Fibroblast of skin of scalp (primary cell): ENCODE results near the gene RSBN1.

Experiments used
- DNase-seq: peaks from one replicate; pipeline ENCODE4 v3.0.0-alpha.2; 2013

The RSBN1 gene

GRCh38 chr1:113811156-113811887, 954 bp downstream of the RSBN1 start:
- no peak for DNase-seq

GRCh38 chr1:113809670-113810602, 2.3 kb downstream of the RSBN1 start:
- no peak for DNase-seq

GRCh38 chr1:113808450-113809195, 3.7 kb downstream of the RSBN1 start:
- no peak for DNase-seq

- no peak for DNase-seq
Measured at GRCh38 chr1:113805639-113806038, 6.6 kb downstream of the RSBN1 start.

GRCh38 chr1:113805256-113805531, 7.1 kb downstream of the RSBN1 start:
- DNase-seq, result no peak

- peak; percentile 44 for DNase-seq
Measured at GRCh38 chr1:113804421-113805255, 7.6 kb downstream of the RSBN1 start.

GRCh38 chr1:113802367-113803007, 9.8 kb downstream of the RSBN1 start:
- DNase-seq, result no peak

GRCh38 chr1:113800487-113800886, 11.8 kb downstream of the RSBN1 start:
- DNase-seq, result peak; percentile 11

- no peak for DNase-seq
Measured at GRCh38 chr1:113797472-113797871, 14.8 kb downstream of the RSBN1 start.

GRCh38 chr1:113793878-113794834, 18.1 kb downstream of the RSBN1 start:
- DNase-seq, result no peak

- DNase-seq, result peak; percentile 55
Measured at GRCh38 chr1:113792986-113793385, 19.3 kb downstream of the RSBN1 start.

- no peak for DNase-seq
Measured at GRCh38 chr1:113792471-113792870, 19.8 kb downstream of the RSBN1 start.

- no peak for DNase-seq
Measured at GRCh38 chr1:113788802-113789201, 23.5 kb downstream of the RSBN1 start.

- no peak for DNase-seq
Measured at GRCh38 chr1:113787663-113788062, 24.6 kb downstream of the RSBN1 start.

- no peak for DNase-seq
Measured at GRCh38 chr1:113786069-113786468, 26.2 kb downstream of the RSBN1 start.

GRCh38 chr1:113784104-113784779, 28.0 kb downstream of the RSBN1 start:
- no peak for DNase-seq

- peak; percentile 66 for DNase-seq
Measured at GRCh38 chr1:113783254-113784103, 28.8 kb downstream of the RSBN1 start.

- DNase-seq, result no peak
Measured at GRCh38 chr1:113782406-113782805, 29.9 kb downstream of the RSBN1 start.
